Measurements from ENCODE around the gene DUSP5. TPM values are rescaled to one million over a fixed set of nuclear protein-coding genes. Genes with fewer than 3 reads are reported as not detected.

Gene DUSP5
- total RNA-seq, 6 experiments from 2014 or later, result 31.9 to 58.2 (median 35.0) TPM

- H3K36me3 Mint-ChIP-seq (ENCODE audit: low read depth), result no peaks in the 10 kb centered on the region
- no peak overlapping the region for H3K4me3 Mint-ChIP-seq
- TF ChIP-seq CTCF (IDR thresholded peaks at IDR 0.05), result no peak
- H3K27ac Mint-ChIP-seq, result peak overlapping the region; percentile 1; the same call in 1 of the 2 replicates
- no peaks in the 10 kb centered on the region for H3K27me3 Mint-ChIP-seq (ENCODE audit: insufficient read depth)
- DNase-seq, result no peak
- no peaks in the 10 kb centered on the region for H3K9me3 Mint-ChIP-seq
- H3K4me1 Mint-ChIP-seq (ENCODE audit: low read depth), result peaks cover 19% of the 10 kb centered on the region
Observed at GRCh38 chr10:110546499-110547110, 48.9 kb downstream of the DUSP5 start.

GRCh38 chr10:110547139-110547761 is 49.5 kb downstream of the DUSP5 start:
- H3K27ac Mint-ChIP-seq, result peak overlapping the region; percentile 1; the same call in 1 of the 2 replicates
- H3K36me3 Mint-ChIP-seq (ENCODE audit: low read depth), result no peaks in the 10 kb centered on the region
- DNase-seq, result peak; percentile 68
- no peak overlapping the region for H3K4me3 Mint-ChIP-seq
- peaks cover 20% of the 10 kb centered on the region for H3K4me1 Mint-ChIP-seq (ENCODE audit: low read depth)
- no peaks in the 10 kb centered on the region for H3K27me3 Mint-ChIP-seq (ENCODE audit: insufficient read depth)
- TF ChIP-seq CTCF (IDR thresholded peaks at IDR 0.05), result peak; percentile 94
- H3K9me3 Mint-ChIP-seq, result no peaks in the 10 kb centered on the region

DNA sequence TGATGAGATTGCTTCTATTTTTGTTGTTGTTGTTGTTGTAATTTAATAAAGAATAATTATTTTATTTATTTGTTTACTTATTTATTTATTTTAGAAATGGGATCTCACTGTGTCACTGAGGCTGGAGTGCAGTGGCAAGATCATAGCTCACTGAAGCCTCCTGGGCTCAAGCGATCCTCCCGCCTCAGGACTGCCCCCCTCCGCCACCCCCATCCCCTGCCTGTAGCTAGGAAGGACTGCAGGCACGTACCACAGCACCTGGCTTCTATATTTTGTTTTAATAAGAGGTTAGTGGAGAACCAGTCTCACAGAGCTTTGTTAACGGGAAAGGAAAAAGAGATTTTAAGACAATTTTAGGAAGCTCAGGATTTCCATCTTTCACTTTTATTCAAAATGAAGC is 50.3 kb downstream of the DUSP5 start:
- H3K4me3 Mint-ChIP-seq, result no peak overlapping the region
- H3K4me1 Mint-ChIP-seq (ENCODE audit: low read depth), result peaks cover 20% of the 10 kb centered on the region
- no peak for DNase-seq

DNA sequence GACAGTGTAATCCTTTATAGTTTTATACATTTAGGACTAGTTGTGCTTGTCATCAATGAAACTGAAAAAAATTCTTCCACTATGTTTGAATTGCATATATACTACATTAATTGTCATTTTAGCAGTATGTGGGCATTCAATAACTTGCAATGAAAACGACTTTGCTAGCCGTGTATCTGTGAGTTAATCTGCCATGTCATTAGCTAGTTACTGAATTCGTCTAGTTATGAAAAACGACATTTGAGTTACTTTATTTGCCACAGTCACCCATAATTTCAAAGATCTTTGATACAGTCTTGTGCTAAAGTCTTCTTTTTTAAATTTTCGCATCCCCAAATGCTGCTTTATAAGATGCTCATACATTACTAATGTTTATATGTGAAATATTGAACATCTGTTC is 51.5 kb downstream of the DUSP5 start:
- no peak overlapping the region for H3K4me3 Mint-ChIP-seq
- no peaks in the 10 kb centered on the region for H3K9me3 Mint-ChIP-seq
- DNase-seq, result no peak
- H3K36me3 Mint-ChIP-seq (ENCODE audit: low read depth), result no peaks in the 10 kb centered on the region
- no peak for TF ChIP-seq CTCF (IDR thresholded peaks at IDR 0.05)
- H3K27me3 Mint-ChIP-seq (ENCODE audit: insufficient read depth), result no peaks in the 10 kb centered on the region; the same call in 1 of the 2 replicates
- H3K27ac Mint-ChIP-seq, result no peak overlapping the region
- peaks cover 26% of the 10 kb centered on the region for H3K4me1 Mint-ChIP-seq (ENCODE audit: low read depth)

More for the DNA sequence above, 50.3 kb downstream of the DUSP5 start:
- Mint-ChIP-seq H3K36me3 (ENCODE audit: low read depth) (no peaks in the 10 kb centered on the region), H3K27me3 (ENCODE audit: insufficient read depth) (no peaks in the 10 kb centered on the region; the same call in 1 of the 2 replicates), H3K27ac (no peak overlapping the region), H3K9me3 (no peaks in the 10 kb centered on the region)
- no peak for TF ChIP-seq CTCF (IDR thresholded peaks at IDR 0.05)

DNA sequence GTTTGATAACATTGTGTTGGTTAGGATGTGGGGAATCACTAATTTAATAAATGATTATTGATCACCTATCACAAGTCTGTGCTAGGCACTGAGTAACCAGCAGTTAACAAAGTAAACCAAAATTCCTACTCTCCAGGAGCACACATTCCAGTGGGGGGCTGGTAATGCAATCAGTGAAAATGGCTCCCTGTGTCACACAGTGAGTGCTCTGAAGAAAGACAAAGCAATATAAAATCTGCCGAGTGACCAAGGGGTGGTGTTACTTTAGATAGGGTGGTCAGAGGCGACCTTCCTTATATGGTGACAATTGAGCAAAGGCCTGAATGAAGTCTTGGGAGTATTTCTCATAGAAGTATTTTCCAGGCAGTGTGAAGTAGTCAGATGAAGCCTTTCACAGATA is 56.2 kb downstream of the DUSP5 start:
- no peak for DNase-seq
- peaks cover 19% of the 10 kb centered on the region for H3K4me1 Mint-ChIP-seq (ENCODE audit: low read depth)
- no peaks in the 10 kb centered on the region for H3K9me3 Mint-ChIP-seq
- no peaks in the 10 kb centered on the region for H3K36me3 Mint-ChIP-seq (ENCODE audit: low read depth)
- no peak overlapping the region for H3K4me3 Mint-ChIP-seq
- H3K27me3 Mint-ChIP-seq (ENCODE audit: insufficient read depth), result no peaks in the 10 kb centered on the region; the same call in 1 of the 2 replicates
- no peak for TF ChIP-seq CTCF (IDR thresholded peaks at IDR 0.05)
- no peak overlapping the region for H3K27ac Mint-ChIP-seq
